Esophagus muscularis mucosa (tissue), 4 donors: ENCODE data around the gene SATB1. TPM values are rescaled to one million over a fixed set of nuclear protein-coding genes. Genes with fewer than 3 reads are reported as not detected.

ENCODE experiments used
- DNase-seq: peaks from one replicate; pipeline ENCODE4 v3.0.0-alpha.2; 2017; ENCODE audit errors: extremely low spot score
- H3K27ac ChIP-seq, 4 donors: fragments of 200-600 bp; sonication (generic); replicated peaks in 1 of 4; 1 replicate in 3 of 4; 2 replicates in 1 of 4; pipeline ENCODE4 v1.5.1; 2016 to 2019; ENCODE audit warnings: mild to moderate bottlenecking in 1 of 4
- H3K27me3 ChIP-seq, 4 donors: fragments of 200-600 bp; sonication (generic); one replicate each; pipeline versions ENCODE4 v1.5.1 to v1.6.0; 2016 to 2019
- H3K36me3 ChIP-seq, 4 donors: fragments of 200-600 bp; sonication (generic); one replicate each; pipeline ENCODE4 v1.5.1; 2016 to 2019
- H3K4me1 ChIP-seq, 4 donors: fragments of 200-600 bp; sonication (generic); one replicate each; pipeline ENCODE4 v1.5.1; 2016 to 2019
- H3K4me3 ChIP-seq, 4 donors: fragments of 200-600 bp; sonication (generic); 1 replicate in 2 of 4; 2 replicates in 2 of 4; pipeline ENCODE4 v1.5.1; 2016 to 2019; ENCODE audit warnings: mild to moderate bottlenecking in 4 of 4, moderate library complexity in 1 of 4
- H3K9me3 ChIP-seq, 4 donors: fragments of 200-600 bp; sonication (generic); 1 replicate in 3 of 4; 2 replicates in 1 of 4; pipeline ENCODE4 v1.5.1; 2016 to 2019
- CTCF ChIP-seq, 3 experiments: fragments of 200-600 bp in 2 of 3; fragments of 450-650 bp in 1 of 3; sonication (generic) in 2 of 3; IDR thresholded peaks; one replicate each; pipeline ENCODE4 v1.5.1; 2017 to 2019; ENCODE audit warnings: antibody characterized with exemption in 3 of 3, mild to moderate bottlenecking in 2 of 3, moderate library complexity in 1 of 3
- EP300 ChIP-seq: sonication (generic); formaldehyde crosslinking; IDR thresholded peaks from one replicate; pipeline ENCODE4 v1.6.1; 2017; ENCODE audit warnings: antibody characterized with exemption
- POLR2A ChIP-seq: fragments of 450-650 bp; IDR thresholded peaks from one replicate; pipeline ENCODE4 v1.6.1; 2017; ENCODE audit warnings: antibody characterized with exemption, moderate library complexity, mild to moderate bottlenecking, low read depth
- POLR2AphosphoS5 ChIP-seq, 2 donors: sonication (generic); formaldehyde crosslinking; IDR thresholded peaks; one replicate each; pipeline ENCODE4 v1.6.1; 2017; ENCODE audit warnings: antibody characterized with exemption in 2 of 2
- WGBS: methylation state at CpG from one replicate; pipeline ENCODE4 v1.1.5; 2018; 5-methylcytosine and 5-hydroxymethylcytosine counted together
- intact Hi-C: fragments of 100-400 bp; cut with DNase I; formaldehyde crosslinking; loops from one replicate; pipeline ENCODE4 v1.15.1; 2023
- total RNA-seq, 4 donors: library from RNA; depleted of rRNA; stranded (reverse); fragments of >200 nt; gene quantifications; one replicate each; pipeline versions ENCODE4 v1.1.0 to v1.2.1, GENCODE V29; 2016

Gene SATB1
- 10 to 100 TPM; 38.1 to 87.4 (median 57.1) TPM for total RNA-seq

GRCh38 chr3:18424729-18425640 is at the start of gene SATB1:
TSS of gene SATB1 (minus strand) at chr3:18425339. CDS start at chr3:18420967, 4,372 bp downstream.
- WGBS = under 1% methylated on average over 81 of the region's 89 CpGs
- peak; percentile 95 for DNase-seq
- no peaks in the 10 kb centered on the region for H3K27me3 ChIP-seq
- intact Hi-C loops = no loop called here
- H3K4me1 ChIP-seq = peaks cover 0 to 27% (median 26%) of the 10 kb centered on the region in 4 donors
- H3K36me3 ChIP-seq = peaks cover 0 to 5% (median 2%) of the 10 kb centered on the region in 4 donors
- H3K4me3 ChIP-seq = peak within 1 kb of the TSS; percentile 86 to 94 (median 90)
- TF ChIP-seq POLR2AphosphoS5 (IDR thresholded peaks at IDR 0.05) (no peak), POLR2A (no peak), EP300 (no peak), CTCF (IDR thresholded peaks at IDR 0.05) (no peak)
- H3K9me3 ChIP-seq = no peaks in the 10 kb centered on the region
- peak within 1 kb of the TSS; percentile 87 to 94 (median 90) for H3K27ac ChIP-seq

GRCh38 chr3:18474202-18474601 is 49.1 kb upstream of the SATB1 start:
- H3K4me3 ChIP-seq = no peak overlapping the region
- no peaks in the 10 kb centered on the region for H3K9me3 ChIP-seq
- no peak for TF ChIP-seq POLR2AphosphoS5 (IDR thresholded peaks at IDR 0.05)
- TF ChIP-seq CTCF (IDR thresholded peaks at IDR 0.05) = no peak
- no peak for TF ChIP-seq EP300
- no peak for TF ChIP-seq POLR2A
- no peak for DNase-seq
- no peaks in the 10 kb centered on the region for H3K27me3 ChIP-seq
- 68% methylated on average over 2 of the region's 2 CpGs for WGBS
- no peaks in the 10 kb centered on the region for H3K36me3 ChIP-seq
- H3K27ac ChIP-seq = no peak overlapping the region
- intact Hi-C loops = no loop called here
- no peaks in the 10 kb centered on the region for H3K4me1 ChIP-seq

- Histone ChIP-seq H3K36me3 (no peaks in the 10 kb centered on the region), H3K4me1 (no peaks in the 10 kb centered on the region), H3K4me3 (no peak overlapping the region), H3K27me3 (no peaks in the 10 kb centered on the region), H3K27ac (no peak overlapping the region), H3K9me3 (no peaks in the 10 kb centered on the region)
- 60% methylated on average over 1 of the region's 1 CpG for WGBS
- TF ChIP-seq POLR2A (no peak), POLR2AphosphoS5 (IDR thresholded peaks at IDR 0.05) (no peak), CTCF (IDR thresholded peaks at IDR 0.05) (no peak), EP300 (no peak)
- intact Hi-C loops = no loop called here
- no peak for DNase-seq
Measured at GRCh38 chr3:18469775-18470174, 44.6 kb upstream of the SATB1 start.

GRCh38 chr3:18466136-18466535 is 41.0 kb upstream of the SATB1 start:
- H3K36me3 ChIP-seq = no peaks in the 10 kb centered on the region
- 90% methylated on average over 1 of the region's 1 CpG for WGBS
- intact Hi-C loops = no loop called here

More at GRCh38 chr3:18466136-18466535, 41.0 kb upstream of the SATB1 start:
- no peaks in the 10 kb centered on the region for H3K4me1 ChIP-seq
- no peak overlapping the region for H3K27ac ChIP-seq
- H3K4me3 ChIP-seq = no peak overlapping the region
- H3K27me3 ChIP-seq = no peaks in the 10 kb centered on the region
- TF ChIP-seq EP300 = no peak
- no peak for TF ChIP-seq POLR2A
- TF ChIP-seq CTCF (IDR thresholded peaks at IDR 0.05) = no peak
- TF ChIP-seq POLR2AphosphoS5 (IDR thresholded peaks at IDR 0.05) = no peak
- H3K9me3 ChIP-seq = peaks cover 0 to 9% (median 2%) of the 10 kb centered on the region in 4 donors
- DNase-seq = no peak
